Choroid plexus epithelial cell (primary cell): Measurements from ENCODE around the gene MTERF4.
A peak's percentile ranks its signal among the peaks of the same experiment; 100 is the strongest.

Experiments used
- DNase-seq: peaks from one replicate; pipeline ENCODE4 v3.0.0-alpha.2; 2010; ENCODE audit warnings: low read depth
- H3K4me3 ChIP-seq: 2 replicates; pipeline ENCODE4 v1.5.1; 2011; ENCODE audit warnings: low read depth, mild to moderate bottlenecking, control low read depth, low read length, moderate library complexity
- TF ChIP-seq, protein P1 (sequence below): conservative IDR thresholded peaks from 2 replicates; pipeline ENCODE4 v1.5.1; 2011; ENCODE audit warnings: low read depth, mild to moderate bottlenecking, control low read depth, inconsistent platforms, low read length, moderate library complexity

The MTERF4 gene, protein sequence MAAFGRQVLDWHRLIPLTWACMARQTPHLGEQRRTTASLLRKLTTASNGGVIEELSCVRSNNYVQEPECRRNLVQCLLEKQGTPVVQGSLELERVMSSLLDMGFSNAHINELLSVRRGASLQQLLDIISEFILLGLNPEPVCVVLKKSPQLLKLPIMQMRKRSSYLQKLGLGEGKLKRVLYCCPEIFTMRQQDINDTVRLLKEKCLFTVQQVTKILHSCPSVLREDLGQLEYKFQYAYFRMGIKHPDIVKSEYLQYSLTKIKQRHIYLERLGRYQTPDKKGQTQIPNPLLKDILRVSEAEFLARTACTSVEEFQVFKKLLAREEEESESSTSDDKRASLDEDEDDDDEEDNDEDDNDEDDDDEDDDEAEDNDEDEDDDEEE

DNA sequence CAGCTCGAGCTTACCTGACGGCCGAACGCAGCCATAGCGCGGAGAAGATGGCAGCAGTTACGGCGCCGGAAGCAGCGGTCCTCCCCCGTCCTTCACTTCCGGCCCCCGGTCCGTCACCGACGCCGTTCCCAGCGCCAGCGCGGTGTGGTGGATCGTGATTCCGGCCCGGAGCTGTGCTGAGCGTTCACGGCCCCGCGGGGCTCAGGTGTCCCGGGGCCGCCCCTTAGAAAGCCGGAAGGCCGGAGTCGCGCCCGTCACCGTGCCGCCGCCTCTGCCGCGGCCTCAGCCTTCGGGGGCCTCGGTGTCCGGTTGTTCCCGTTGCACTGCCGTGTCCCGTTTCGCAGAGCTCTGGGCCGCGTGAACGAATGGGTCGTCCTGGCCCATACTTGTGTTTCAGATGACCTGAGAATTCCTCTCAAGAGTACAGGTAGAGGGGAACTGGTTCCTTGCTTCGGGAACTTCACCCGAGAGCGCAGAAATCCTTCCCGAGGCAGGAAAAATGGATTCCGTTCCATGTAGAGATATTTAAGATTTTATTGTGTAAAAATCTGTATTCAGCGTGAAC is at the start of gene MTERF4:
MTERF4 (minus strand) TSS at position 49 of the 565 bp plus-strand sequence; CDS start at position 35, 14 bp downstream.
- TF ChIP-seq, protein P1, sequence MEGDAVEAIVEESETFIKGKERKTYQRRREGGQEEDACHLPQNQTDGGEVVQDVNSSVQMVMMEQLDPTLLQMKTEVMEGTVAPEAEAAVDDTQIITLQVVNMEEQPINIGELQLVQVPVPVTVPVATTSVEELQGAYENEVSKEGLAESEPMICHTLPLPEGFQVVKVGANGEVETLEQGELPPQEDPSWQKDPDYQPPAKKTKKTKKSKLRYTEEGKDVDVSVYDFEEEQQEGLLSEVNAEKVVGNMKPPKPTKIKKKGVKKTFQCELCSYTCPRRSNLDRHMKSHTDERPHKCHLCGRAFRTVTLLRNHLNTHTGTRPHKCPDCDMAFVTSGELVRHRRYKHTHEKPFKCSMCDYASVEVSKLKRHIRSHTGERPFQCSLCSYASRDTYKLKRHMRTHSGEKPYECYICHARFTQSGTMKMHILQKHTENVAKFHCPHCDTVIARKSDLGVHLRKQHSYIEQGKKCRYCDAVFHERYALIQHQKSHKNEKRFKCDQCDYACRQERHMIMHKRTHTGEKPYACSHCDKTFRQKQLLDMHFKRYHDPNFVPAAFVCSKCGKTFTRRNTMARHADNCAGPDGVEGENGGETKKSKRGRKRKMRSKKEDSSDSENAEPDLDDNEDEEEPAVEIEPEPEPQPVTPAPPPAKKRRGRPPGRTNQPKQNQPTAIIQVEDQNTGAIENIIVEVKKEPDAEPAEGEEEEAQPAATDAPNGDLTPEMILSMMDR, result no peak
- DNase-seq, result peak; percentile 80
- H3K4me3 ChIP-seq, result peak within 1 kb of the TSS; percentile 96

- peak overlapping the region; percentile 88 for H3K4me3 ChIP-seq
- DNase-seq, result no peak
- TF ChIP-seq, protein P1, result no peak
These were observed 48.8 kb upstream of the MTERF4 start for GRCh38 chr2:241150660-241151530.

DNA sequence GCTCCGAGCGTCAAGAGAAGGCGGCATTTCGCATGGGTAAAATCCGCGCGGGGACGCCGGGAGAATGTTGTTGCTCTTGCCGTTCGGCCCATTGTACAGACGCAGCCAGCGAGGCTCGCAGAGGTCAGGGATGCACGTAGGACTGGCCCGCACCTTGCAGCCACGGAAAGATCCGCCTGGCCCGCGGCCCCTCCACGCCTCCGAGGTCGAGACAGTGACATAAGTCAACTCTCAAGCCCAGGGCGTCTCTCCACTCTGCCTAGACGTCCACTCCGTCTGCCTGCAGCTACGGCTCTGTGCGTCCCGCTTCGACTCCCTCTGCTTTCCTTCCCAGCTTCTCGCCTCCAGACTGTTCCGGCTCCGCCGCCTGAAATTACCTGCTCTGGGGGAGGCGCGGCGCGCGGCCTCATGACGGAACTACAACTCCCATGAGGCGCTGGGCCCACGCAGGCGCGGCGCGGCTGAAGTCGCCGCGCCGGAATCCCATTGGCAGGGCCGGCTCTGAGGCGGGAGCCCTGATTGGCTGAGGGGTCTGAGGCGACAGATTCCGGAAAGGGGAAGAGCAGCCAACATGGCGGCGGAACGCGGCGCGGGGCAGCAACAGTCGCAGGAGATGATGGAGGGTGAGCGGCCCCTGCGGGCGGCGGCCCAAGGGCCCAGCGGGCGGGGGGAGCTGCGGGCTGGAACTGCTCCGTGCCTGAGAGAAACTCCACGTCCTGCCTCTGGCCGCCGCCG is 48.0 kb upstream of the MTERF4 start, which contains the start of gene PPP1R7:
PPP1R7 (plus strand) TSS at position 543 of the 735 bp plus-strand sequence; CDS start at position 572, 29 bp downstream.
- TF ChIP-seq, protein P1, result no peak
- DNase-seq, result peak; percentile 95

DNA sequence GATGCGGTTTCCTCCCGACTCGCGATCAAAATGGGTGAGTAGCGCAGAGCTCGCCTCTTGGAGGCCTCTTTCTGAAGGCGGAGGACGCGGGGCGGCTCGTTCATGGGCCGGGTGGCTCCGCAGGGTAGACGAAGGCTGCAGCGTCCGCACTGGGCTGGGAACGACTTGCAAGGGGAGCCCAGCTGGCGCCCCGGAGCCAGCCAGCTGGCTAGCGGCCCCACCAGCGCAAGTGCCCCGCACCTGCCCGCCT is 47.5 kb upstream of the MTERF4 start:
- H3K4me3 ChIP-seq, result peak overlapping the region; percentile 88
- DNase-seq, result no peak
- TF ChIP-seq, protein P1, result no peak

More for the DNA sequence above, 48.0 kb upstream of the MTERF4 start, which contains the start of gene PPP1R7:
- peak within 1 kb of the TSS; percentile 88 for H3K4me3 ChIP-seq

DNA sequence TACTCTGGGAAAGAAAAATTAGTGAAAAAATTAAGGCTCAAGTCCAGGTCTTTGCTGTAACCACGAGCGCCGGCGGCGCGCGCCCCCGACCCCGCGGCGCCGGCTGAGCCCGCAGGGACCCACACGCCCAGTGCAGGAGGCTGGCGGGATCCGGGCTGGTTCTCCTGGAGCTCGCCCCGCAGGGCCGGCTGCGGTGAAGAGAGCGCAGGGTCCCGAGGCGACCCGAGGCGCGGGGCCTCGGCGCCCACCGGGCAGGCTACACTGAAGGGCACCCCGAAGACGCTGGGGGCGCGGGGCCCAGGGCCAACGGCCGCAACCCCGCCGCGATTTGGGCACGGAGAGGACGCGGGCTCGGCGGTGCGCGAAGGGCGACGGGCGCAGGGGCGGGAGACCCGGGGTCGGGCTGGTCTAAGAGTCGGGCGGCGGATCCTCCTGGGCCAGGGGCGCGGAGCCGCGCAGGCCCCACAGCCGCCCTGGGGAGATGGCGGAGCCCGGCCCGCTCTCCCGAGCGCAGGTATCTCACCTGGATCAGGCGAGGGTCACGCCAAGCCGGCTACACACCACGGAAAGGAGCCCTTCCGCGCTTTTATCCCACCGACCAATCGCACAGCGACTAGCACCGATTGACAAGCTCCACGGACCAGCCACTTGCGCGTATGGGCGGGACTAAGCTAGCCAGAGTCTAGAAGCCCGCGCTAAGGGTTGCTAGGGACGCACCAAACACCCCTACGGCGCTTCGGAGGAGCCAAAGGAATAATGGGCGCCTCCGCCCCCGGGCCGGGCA is 47.0 kb upstream of the MTERF4 start, which contains the start of gene PASK:
PASK (minus strand) TSS at position 582 of the 784 bp plus-strand sequence. CDS start 6,440 bp downstream, outside the sequence.
- H3K4me3 ChIP-seq, result peak within 1 kb of the TSS; percentile 88
- DNase-seq, result peak; percentile 97
- TF ChIP-seq, protein P1, result no peak

GRCh38 chr2:241148239-241148638 is 46.2 kb upstream of the MTERF4 start:
- TF ChIP-seq, protein P1, result no peak
- DNase-seq, result no peak
- H3K4me3 ChIP-seq, result no peak overlapping the region
